Measurements from ENCODE around the gene PKP2. TPM values are rescaled to one million over a fixed set of nuclear protein-coding genes. Genes with fewer than 3 reads are reported as not detected.

PKP2 gene
- 9.0 to 10.9 TPM (median 9.3 TPM) in 5 replicates for total RNA-seq (2022; extraction: Qiagen RNA extraction)

GRCh38 chr12:32896432-32897280, at the start of gene PKP2:
TSS of gene PKP2 (minus strand) at chr12:32896777. CDS start at chr12:32896731, 46 bp downstream.

DNA sequence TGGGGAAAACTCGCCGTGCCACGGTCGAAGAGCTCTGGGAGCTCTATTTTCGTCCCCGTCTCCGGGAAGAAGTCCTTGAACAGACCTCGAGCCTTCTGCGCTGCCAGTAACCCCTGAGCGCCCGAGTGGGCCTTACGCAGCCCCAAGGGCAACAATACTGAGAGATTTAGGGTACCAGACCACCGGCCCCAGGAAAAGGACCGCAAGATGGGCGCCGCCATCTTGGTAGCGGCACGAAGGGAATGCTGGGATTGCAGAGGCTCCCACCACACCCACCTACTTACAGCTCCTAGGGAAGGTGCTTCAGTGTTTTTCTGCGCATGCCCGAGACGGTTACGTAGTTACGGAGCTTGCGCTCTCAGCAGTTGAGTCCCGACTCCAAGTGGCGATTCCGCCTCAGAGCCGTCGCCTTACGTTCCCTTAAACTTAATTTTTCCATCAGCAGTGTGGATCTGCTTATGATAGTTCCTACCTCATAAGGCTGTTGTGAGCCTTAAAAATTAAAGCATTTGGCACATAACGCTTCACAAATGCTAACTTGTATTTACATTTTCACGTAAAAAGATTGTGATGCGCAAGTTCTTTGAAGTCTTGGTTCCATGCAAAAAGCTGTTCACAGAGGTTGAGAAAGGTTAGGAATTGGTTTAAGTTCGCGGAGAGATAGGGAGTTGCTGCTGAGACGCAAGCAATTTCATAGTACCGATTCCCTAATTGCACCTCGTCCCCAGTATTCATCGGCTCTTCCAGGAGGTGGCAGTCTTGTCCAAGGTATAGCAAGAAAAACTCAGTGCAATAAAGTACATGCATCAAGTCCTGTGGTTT, 140.7 kb downstream of the PKP2 start, which contains the start of gene YARS2:
YARS2 (minus strand) TSS at position 244 of the 822 bp plus-strand sequence; CDS start at position 221, 23 bp downstream.

Other genes starting within 250 kb of the PKP2 start
- gene DNM1L, start 217.5 kb downstream of the PKP2 start, total RNA-seq (2022; extraction: Qiagen RNA extraction), result 55.2 to 87.6 TPM (median 72.6 TPM) in 5 replicates
- gene YARS2, start 140.9 kb downstream of the PKP2 start, total RNA-seq (2022; extraction: Qiagen RNA extraction), result 27.2 to 32.6 TPM (median 30.4 TPM) in 5 replicates